CD4-positive, alpha-beta memory T cell (primary cell): ENCODE data around the gene LTA. TPM values are rescaled to one million over a fixed set of nuclear protein-coding genes. Genes with fewer than 3 reads are reported as not detected.

Source experiments
- CTCF ChIA-PET: fragments of 350-600 bp; sonication (Branson Sonifier 250); formaldehyde crosslinking; loops from one replicate; lab custom pipeline; 2021; ENCODE audit warnings: inconsistent platforms; ENCODE audit not compliant: partially characterized antibody; lab: Charles Lee
- POLR2A ChIA-PET: fragments of 350-600 bp; sonication (Branson Sonifier 250); formaldehyde crosslinking; loops from one replicate; lab custom pipeline; 2021; ENCODE audit not compliant: partially characterized antibody; lab: Charles Lee
- DNase-seq, 5 donors: peaks; one replicate each; pipeline versions ENCODE4 v3.0.0 to v3.0.0-alpha.2; 2020 to 2022; ENCODE audit warnings: mixed read lengths in 1 of 5
- H3K27ac ChIP-seq: one replicate; pipeline ENCODE4 v1.7.0; 2013; ENCODE audit warnings: low read depth, low read length
- H3K27me3 ChIP-seq: 2 replicates; pipeline ENCODE4 v1.7.0; 2013; ENCODE audit warnings: mild to moderate bottlenecking, low read length, moderate library complexity; ENCODE audit not compliant: insufficient read depth
- H3K36me3 ChIP-seq: 2 replicates; pipeline ENCODE4 v1.7.0; 2013; ENCODE audit warnings: mild to moderate bottlenecking, low read length, moderate library complexity; ENCODE audit not compliant: insufficient read depth
- H3K4me1 ChIP-seq: 2 replicates; pipeline ENCODE4 v1.7.0; 2013; ENCODE audit warnings: mild to moderate bottlenecking, low read length, moderate library complexity; ENCODE audit not compliant: insufficient read depth
- H3K4me3 ChIP-seq, 2 donors: one replicate each; pipeline ENCODE4 v1.7.0; 2013; ENCODE audit warnings: low read length in 2 of 2, mild to moderate bottlenecking in 1 of 2
- H3K9me3 ChIP-seq, 2 donors: one replicate each; pipeline ENCODE4 v1.7.0; 2013; ENCODE audit warnings: low read length in 2 of 2, control low read depth in 1 of 2; ENCODE audit not compliant: control insufficient read depth in 1 of 2
- H3K27ac Mint-ChIP-seq, 7 donors: one replicate each; pipeline ENCODE4 v1.8.0; 2020 to 2021; ENCODE audit warnings: mixed read lengths in 7 of 7, mild to moderate bottlenecking in 6 of 7, inconsistent platforms in 3 of 7, moderate library complexity in 3 of 7
- H3K27me3 Mint-ChIP-seq, 2 donors: one replicate each; pipeline ENCODE4 v1.8.0; 2020 to 2021; ENCODE audit warnings: mixed read lengths in 2 of 2
- H3K36me3 Mint-ChIP-seq, 2 donors: one replicate each; pipeline ENCODE4 v1.8.0; 2020 to 2021; ENCODE audit warnings: mixed read lengths in 2 of 2, inconsistent platforms in 1 of 2, mild to moderate bottlenecking in 1 of 2
- H3K4me1 Mint-ChIP-seq, 4 donors: one replicate each; pipeline ENCODE4 v1.8.0; 2020 to 2021; ENCODE audit warnings: mixed read lengths in 4 of 4, mild to moderate bottlenecking in 1 of 4
- H3K4me3 Mint-ChIP-seq, 8 donors: one replicate each; pipeline ENCODE4 v1.8.0; 2020 to 2021; ENCODE audit warnings: mixed read lengths in 8 of 8, mild to moderate bottlenecking in 7 of 8, moderate library complexity in 6 of 8, inconsistent platforms in 3 of 8
- H3K9me3 Mint-ChIP-seq, 8 donors: one replicate each; pipeline ENCODE4 v1.8.0; 2020 to 2021; ENCODE audit warnings: mixed read lengths in 8 of 8, mild to moderate bottlenecking in 5 of 8, inconsistent platforms in 3 of 8, moderate library complexity in 1 of 8
- intact Hi-C: fragments of 100-400 bp; cut with micrococcal nuclease; formaldehyde crosslinking; loops from one replicate; pipeline ENCODE4 v1.15.1; 2023
- polyA plus RNA-seq, 2 donors: library from polyadenylated mRNA; unstranded; fragments of 300-500 nt; fragmentation: Illumina TruSeq; gene quantifications; one replicate each; pipeline ENCODE4 v1.2.3, GENCODE V29; 2021
- total RNA-seq, 2 experiments: library from RNA; stranded (reverse); gene quantifications; one replicate each; pipeline ENCODE4 v1.2.3, GENCODE V29; 2021

The LTA gene
- total and polyA plus RNA-seq, 4 experiments from 2014 or later: 17.3 to 31.1 (median 22.6) TPM

DNA sequence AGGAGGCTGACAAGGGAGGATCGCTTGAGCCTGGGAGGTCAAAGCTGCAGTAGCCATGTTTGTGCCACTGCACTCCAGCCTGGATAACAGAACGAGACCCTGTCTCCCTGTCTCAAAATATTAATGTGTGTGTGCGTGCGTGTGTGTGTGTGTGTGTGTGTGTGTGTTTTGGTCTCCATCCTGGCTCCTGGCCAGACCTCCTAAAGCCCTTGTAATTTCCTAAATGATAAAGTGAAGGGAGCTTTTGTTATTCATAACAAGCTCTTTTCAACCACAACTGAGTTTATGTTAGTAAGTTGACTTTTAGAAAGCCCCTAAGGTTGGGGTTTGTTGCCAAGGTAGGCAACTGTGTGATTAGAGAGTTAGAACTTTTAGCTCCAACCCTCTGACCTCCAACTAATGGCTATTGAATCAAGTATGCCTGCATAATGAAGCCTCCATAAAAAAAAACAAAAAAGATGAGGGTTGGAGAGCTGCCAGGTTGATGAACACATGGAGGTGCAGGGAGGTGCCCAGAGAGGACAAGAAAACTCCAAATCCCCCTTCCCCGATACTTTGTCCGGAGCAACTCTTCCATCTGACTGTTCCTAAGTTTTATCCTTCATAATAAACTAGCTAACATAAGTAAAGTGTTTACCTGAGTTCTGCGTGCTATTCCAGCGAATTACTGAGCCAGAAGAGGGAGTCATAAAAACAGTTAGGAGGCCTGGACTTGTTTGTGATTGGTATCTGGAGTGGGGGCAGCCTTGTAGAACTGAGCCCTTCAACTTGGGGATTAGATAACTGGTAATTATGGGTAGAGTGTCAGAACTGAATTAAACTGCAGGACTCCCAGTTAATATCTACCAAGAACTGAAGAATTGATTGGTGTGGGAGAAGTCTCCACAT, 37.7 kb downstream of the LTA start:
- no peaks in the 10 kb centered on the region for H3K4me1 ChIP-seq
- H3K4me3 ChIP-seq: no peak overlapping the region
- H3K4me1 Mint-ChIP-seq: peaks cover 0 to 4% (median 2%) of the 10 kb centered on the region in 4 donors
- no peaks in the 10 kb centered on the region for H3K9me3 Mint-ChIP-seq
- H3K27ac Mint-ChIP-seq: no peak overlapping the region
- H3K27me3 Mint-ChIP-seq: no peaks in the 10 kb centered on the region
- no peaks in the 10 kb centered on the region for H3K27me3 ChIP-seq
- POLR2A ChIA-PET: interaction anchor here (0.8 to 1.4 kb wide), 2 partner anchors 32 to 42 kb away, joined by 5 to 7 read pairs; partner anchors contain the start of gene BAG6
- no peak for DNase-seq
- no peak overlapping the region for H3K27ac ChIP-seq
- intact Hi-C loops: no loop called here
- no peaks in the 10 kb centered on the region for H3K9me3 ChIP-seq
- H3K4me3 Mint-ChIP-seq: no peak overlapping the region
- CTCF ChIA-PET: interaction anchor here (3.5 kb wide), 1 partner anchor 11 kb away, joined by 25 read pairs; no protein-coding TSS in a partner anchor
- no peaks in the 10 kb centered on the region for H3K36me3 Mint-ChIP-seq
- H3K36me3 ChIP-seq: no peaks in the 10 kb centered on the region

DNA sequence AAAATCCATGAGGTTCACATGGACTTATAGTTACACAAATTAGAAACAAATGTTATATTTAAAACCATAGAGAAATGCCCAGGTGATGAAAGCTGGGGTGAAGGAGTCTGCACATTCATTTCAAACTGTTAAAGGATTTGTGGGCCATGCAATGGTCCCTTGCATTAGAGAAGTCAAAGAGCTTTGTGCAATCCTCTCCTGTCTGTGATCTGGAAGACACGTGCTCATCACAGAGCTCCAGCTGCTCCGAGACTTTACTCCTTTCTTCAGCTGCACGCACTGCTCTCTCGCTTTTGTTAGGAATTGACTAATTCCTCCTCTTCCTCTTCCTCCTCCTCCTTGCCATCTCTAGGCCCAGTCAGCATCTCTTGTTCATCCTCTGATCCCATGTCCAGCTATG, 38.9 kb downstream of the LTA start:
- peaks cover 10% of the 10 kb centered on the region for H3K4me1 ChIP-seq
- DNase-seq: no peak
- H3K27me3 Mint-ChIP-seq: no peaks in the 10 kb centered on the region
- POLR2A ChIA-PET: interaction anchor here (1.4 kb wide), 1 partner anchor 41 kb away, joined by 7 read pairs; the partner anchor contains the start of gene BAG6
- no peak overlapping the region for H3K27ac ChIP-seq
- no peaks in the 10 kb centered on the region for H3K36me3 Mint-ChIP-seq
- H3K4me3 ChIP-seq: no peak overlapping the region
- no peak overlapping the region for H3K4me3 Mint-ChIP-seq
- CTCF ChIA-PET: interaction anchor here (0.6 to 3.5 kb wide), 3 partner anchors 12 to 18 kb away, joined by 3 to 25 read pairs (median 4); partner anchors contain the start of gene NCR3
- no peaks in the 10 kb centered on the region for H3K9me3 Mint-ChIP-seq
- intact Hi-C loops: no loop called here
- no peaks in the 10 kb centered on the region for H3K27me3 ChIP-seq
- H3K4me1 Mint-ChIP-seq: peaks cover 3 to 16% (median 10%) of the 10 kb centered on the region in 4 donors
- no peaks in the 10 kb centered on the region for H3K36me3 ChIP-seq
- no peaks in the 10 kb centered on the region for H3K9me3 ChIP-seq
- H3K27ac Mint-ChIP-seq: peak overlapping the region in 1 of 7 donors; percentile 18

DNA sequence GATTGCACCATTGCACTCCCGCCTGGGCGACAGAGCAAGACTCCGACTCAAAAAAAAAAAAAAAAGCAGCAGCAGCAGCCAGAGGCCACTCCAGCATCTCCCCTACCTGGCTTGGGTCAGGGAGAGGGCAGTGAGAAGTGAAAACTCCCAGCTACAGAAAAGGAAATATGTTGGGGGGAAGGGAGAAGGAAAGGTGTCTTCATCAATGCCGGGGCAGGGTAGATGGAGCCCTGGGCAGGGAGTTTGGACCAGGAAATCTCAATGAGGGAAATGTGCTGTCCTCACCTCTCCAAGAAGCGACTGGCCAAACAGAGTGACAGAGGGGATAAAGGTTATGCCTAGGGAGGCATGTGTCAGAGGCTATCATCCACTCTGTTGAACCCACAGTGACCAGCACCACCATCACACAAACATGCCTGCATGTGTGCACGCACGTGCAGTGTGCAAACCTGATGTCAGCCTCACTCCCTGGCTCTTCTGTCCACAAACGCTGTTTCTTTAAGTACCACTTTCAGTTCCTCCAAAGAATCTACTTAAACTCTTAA, 42.1 kb downstream of the LTA start:
- DNase-seq: no peak
- ChIA-PET POLR2A (interaction anchor here (0.6 kb wide), 1 partner anchor 31 kb away, joined by 3 read pairs; no protein-coding TSS in a partner anchor), CTCF (interaction anchor here (0.7 kb wide), 1 partner anchor 31 kb away, joined by 4 read pairs; no protein-coding TSS in a partner anchor)
- no peak overlapping the region for H3K27ac ChIP-seq
- H3K4me3 ChIP-seq: no peak overlapping the region
- Mint-ChIP-seq H3K27me3 (no peaks in the 10 kb centered on the region), H3K27ac (no peak overlapping the region), H3K9me3 (no peaks in the 10 kb centered on the region), H3K4me3 (no peak overlapping the region), H3K4me1 (peaks cover 3 to 25% (median 18%) of the 10 kb centered on the region in 4 donors), H3K36me3 (no peaks in the 10 kb centered on the region)
- peaks cover 16% of the 10 kb centered on the region for H3K4me1 ChIP-seq
- intact Hi-C loops: no loop called here
- no peaks in the 10 kb centered on the region for H3K9me3 ChIP-seq
- H3K27me3 ChIP-seq: no peaks in the 10 kb centered on the region
- no peaks in the 10 kb centered on the region for H3K36me3 ChIP-seq

DNA sequence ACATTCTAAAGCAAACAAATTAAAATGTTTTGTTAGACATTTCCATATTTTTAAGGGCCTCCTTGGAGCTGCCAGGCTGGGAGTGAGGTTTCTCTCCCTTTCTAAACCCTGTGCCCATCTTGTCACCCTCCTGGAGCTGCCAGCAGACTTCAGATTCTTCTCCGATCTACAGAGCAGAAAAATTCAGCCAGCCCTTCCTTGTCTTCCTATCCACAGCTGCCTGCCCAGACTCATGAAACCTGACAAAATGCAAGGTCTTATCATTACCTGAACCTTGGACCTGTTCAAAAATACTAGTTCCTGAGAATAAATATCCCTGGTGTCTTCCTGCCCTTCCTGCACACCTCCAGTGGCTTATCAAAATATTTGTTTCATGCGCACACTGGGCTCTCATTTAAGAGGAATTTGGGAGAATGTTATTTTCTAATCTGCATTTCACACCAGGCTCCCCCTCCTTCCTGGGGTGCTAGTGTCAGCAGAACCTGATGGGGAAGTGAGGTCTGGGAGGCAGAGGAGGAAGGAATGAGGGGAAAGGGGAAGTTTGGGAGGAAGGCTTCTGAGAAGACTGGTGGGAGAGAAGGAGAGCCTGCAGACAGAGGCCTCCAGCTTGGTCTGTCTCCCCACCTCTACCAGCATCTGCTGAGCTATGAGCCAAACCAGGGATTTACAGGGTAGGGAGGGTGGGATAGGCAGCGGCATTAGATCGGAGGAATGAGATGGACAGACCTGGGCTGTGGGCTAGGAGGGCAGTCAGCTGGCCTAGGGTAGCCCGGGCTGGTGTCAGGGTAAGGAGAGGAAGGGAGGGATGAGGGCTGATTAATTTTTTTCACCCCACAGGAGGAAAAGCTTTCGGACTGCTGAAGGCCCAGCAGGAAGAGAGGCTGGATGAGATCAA, 42.8 kb downstream of the LTA start, which contains the start of gene AIF1:
Gene AIF1, plus strand, starts transcription at position 551 of the 895 bp plus-strand sequence. Its CDS starts 96 bp downstream, at position 647.
- Mint-ChIP-seq H3K4me1 (peaks cover 7 to 31% (median 22%) of the 10 kb centered on the region in 4 donors), H3K4me3 (peak within 1 kb of the TSS in 7 of 8 donors; percentile 26 to 71 (median 35)), H3K9me3 (no peaks in the 10 kb centered on the region), H3K27ac (peak within 1 kb of the TSS; percentile 29 to 88 (median 57)), H3K27me3 (no peaks in the 10 kb centered on the region), H3K36me3 (peaks cover 0 to under 1% of the 10 kb centered on the region in 2 donors)
- Histone ChIP-seq H3K27ac (no peak within 1 kb of the TSS), H3K36me3 (no peaks in the 10 kb centered on the region), H3K9me3 (no peaks in the 10 kb centered on the region), H3K4me1 (peaks cover 20% of the 10 kb centered on the region), H3K27me3 (no peaks in the 10 kb centered on the region), H3K4me3 (no peak within 1 kb of the TSS)
- no peak for DNase-seq
- CTCF ChIA-PET: interaction anchor here (3.5 kb wide), 1 partner anchor 16 kb away, joined by 18 read pairs; no protein-coding TSS in a partner anchor
- POLR2A ChIA-PET: interaction anchor here (0.6 to 1.0 kb wide), 2 partner anchors 32 kb away, joined by 3 read pairs; partner anchors contain the start of gene LTB
- intact Hi-C loops: no loop called here

DNA sequence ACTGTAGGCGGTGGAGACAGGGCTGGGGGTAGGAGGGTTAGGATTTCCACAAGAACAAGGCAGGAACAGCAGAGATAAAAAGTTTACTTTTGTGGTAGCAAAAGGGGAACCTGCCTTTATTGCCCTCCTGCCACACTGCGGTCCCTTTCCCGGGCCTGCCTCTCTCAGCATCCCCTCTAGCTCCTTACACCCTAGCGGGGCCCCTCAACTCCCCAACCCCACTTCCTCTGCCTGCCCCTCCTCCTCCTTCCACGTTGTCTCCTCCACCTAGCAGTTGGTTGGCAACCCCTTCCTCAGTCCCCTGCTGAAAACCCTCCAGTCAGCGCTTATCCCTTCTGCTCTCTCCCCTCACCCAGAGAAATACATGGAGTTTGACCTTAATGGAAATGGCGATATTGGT, 43.7 kb downstream of the LTA start:
- CTCF ChIA-PET: interaction anchor here (3.5 kb wide), 1 partner anchor 17 kb away, joined by 18 read pairs; no protein-coding TSS in a partner anchor
- Histone ChIP-seq H3K9me3 (no peaks in the 10 kb centered on the region), H3K27me3 (no peaks in the 10 kb centered on the region), H3K27ac (no peak overlapping the region), H3K4me1 (peaks cover 20% of the 10 kb centered on the region), H3K36me3 (no peaks in the 10 kb centered on the region), H3K4me3 (no peak overlapping the region)
- intact Hi-C loops: no loop called here
- Mint-ChIP-seq H3K4me1 (peaks cover 7 to 37% (median 24%) of the 10 kb centered on the region in 4 donors), H3K27ac (peak overlapping the region in 5 of 7 donors; percentile 47 to 88 (median 67)), H3K9me3 (no peaks in the 10 kb centered on the region), H3K4me3 (peak overlapping the region in 6 of 8 donors; percentile 26 to 71 (median 49)), H3K36me3 (peaks cover 0 to 4% of the 10 kb centered on the region in 2 donors), H3K27me3 (no peaks in the 10 kb centered on the region)
- POLR2A ChIA-PET: interaction anchor here (1.0 kb wide), 1 partner anchor 33 kb away, joined by 3 read pairs; the partner anchor contains the start of gene LTB
- no peak for DNase-seq

DNA sequence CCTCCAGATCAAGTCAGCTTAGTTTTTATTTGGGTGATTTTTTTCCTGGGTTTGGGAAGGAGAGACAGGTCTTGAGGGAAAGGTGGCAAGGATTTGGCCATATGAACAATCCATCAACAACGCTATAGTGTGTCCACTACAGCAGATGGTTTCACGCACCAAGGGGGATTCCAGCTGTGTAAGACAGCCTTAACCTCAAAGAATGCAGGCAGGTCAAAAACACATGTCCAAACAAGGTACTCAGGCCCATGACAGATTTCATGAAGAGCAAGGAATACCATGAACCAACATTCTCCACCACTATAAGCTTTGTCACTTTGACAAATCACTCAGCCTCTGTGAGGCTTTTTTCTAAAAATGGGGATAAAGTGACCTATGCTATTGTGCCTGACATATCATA, 44.9 kb downstream of the LTA start:
- peaks cover 12 to 47% (median 32%) of the 10 kb centered on the region in 4 donors for H3K4me1 Mint-ChIP-seq
- Histone ChIP-seq H3K36me3 (no peaks in the 10 kb centered on the region), H3K4me3 (no peak overlapping the region), H3K27ac (no peak overlapping the region), H3K4me1 (peaks cover 27% of the 10 kb centered on the region), H3K27me3 (no peaks in the 10 kb centered on the region), H3K9me3 (no peaks in the 10 kb centered on the region)
- no peaks in the 10 kb centered on the region for H3K27me3 Mint-ChIP-seq
- peaks cover 0 to 13% of the 10 kb centered on the region in 2 donors for H3K36me3 Mint-ChIP-seq
- H3K4me3 Mint-ChIP-seq: peak overlapping the region in 1 of 8 donors; percentile 29
- CTCF ChIA-PET: interaction anchor here (0.6 to 3.5 kb wide), 5 partner anchors 12 to 71 kb away, joined by 3 to 18 read pairs (median 3); partner anchors contain the start of genes ATP6V1G2 and NCR3
- no peaks in the 10 kb centered on the region for H3K9me3 Mint-ChIP-seq
- DNase-seq: no peak
- peak overlapping the region in 3 of 7 donors; percentile 47 to 72 (median 50) for H3K27ac Mint-ChIP-seq
- intact Hi-C loops: no loop called here
- POLR2A ChIA-PET: interaction anchor here (0.6 to 1.3 kb wide), 2 partner anchors 20 to 70 kb away, joined by 3 to 4 read pairs; partner anchors contain the start of gene ATP6V1G2
